Smooth muscle cell (in vitro differentiated cells): ENCODE measurements around the gene SLC44A3. TPM values are rescaled to one million over a fixed set of nuclear protein-coding genes. Genes with fewer than 3 reads are reported as not detected.

Experiments
- DNase-seq: peaks from one replicate; lab custom pipeline; 2025; ENCODE audit not compliant: unreplicated experiment; lab: John Stamatoyannopoulos, UW
- H2AFZ ChIP-seq: fragments of 200-600 bp; sonication (generic); 2 replicates; pipeline ENCODE4 v1.6.0; 2016; ENCODE audit warnings: antibody characterized with exemption, low read depth, mild to moderate bottlenecking
- H3F3A ChIP-seq: fragments of 200-600 bp; sonication (generic); 2 replicates; pipeline ENCODE4 v1.6.0; 2017; ENCODE audit warnings: antibody characterized with exemption, low read depth
- H3K27ac ChIP-seq: fragments of 200-600 bp; sonication (generic); 2 replicates; pipeline ENCODE4 v1.5.1; 2016; ENCODE audit warnings: low read depth, mild to moderate bottlenecking
- H3K27me3 ChIP-seq: fragments of 200-600 bp; sonication (generic); 2 replicates; pipeline ENCODE4 v1.6.1; 2016; ENCODE audit warnings: low read depth, mild to moderate bottlenecking
- H3K36me3 ChIP-seq: fragments of 200-600 bp; sonication (generic); 2 replicates; pipeline ENCODE4 v1.5.1; 2016; ENCODE audit warnings: low read depth
- H3K4me1 ChIP-seq: fragments of 200-600 bp; sonication (generic); 2 replicates; pipeline ENCODE4 v1.5.1; 2016; ENCODE audit warnings: low read depth
- H3K4me2 ChIP-seq: fragments of 200-600 bp; sonication (generic); 2 replicates; pipeline ENCODE4 v1.6.0; 2016; ENCODE audit warnings: mild to moderate bottlenecking
- H3K4me3 ChIP-seq: fragments of 200-600 bp; sonication (generic); 2 replicates; pipeline ENCODE4 v1.5.1; 2016; ENCODE audit warnings: mild to moderate bottlenecking
- H3K79me2 ChIP-seq: fragments of 200-600 bp; sonication (generic); 2 replicates; pipeline ENCODE4 v1.6.0; 2016; ENCODE audit warnings: low read depth, mild to moderate bottlenecking
- H3K9ac ChIP-seq: fragments of 200-600 bp; sonication (generic); 2 replicates; pipeline ENCODE4 v1.6.0; 2016; ENCODE audit warnings: low read depth
- H3K9me3 ChIP-seq: fragments of 200-600 bp; sonication (generic); replicated peaks from 2 replicates; pipeline ENCODE4 v1.5.1; 2016; ENCODE audit warnings: low read depth
- H4K20me1 ChIP-seq: fragments of 200-600 bp; sonication (generic); 2 replicates; pipeline ENCODE4 v1.6.0; 2016; ENCODE audit warnings: low read depth
- WGBS: methylation state at CpG from one replicate; pipeline ENCODE4 v1.1.7; 2016; ENCODE audit warnings: low lambda C conversion rate; 5-methylcytosine and 5-hydroxymethylcytosine counted together
- polyA plus RNA-seq: library from polyadenylated mRNA; unstranded; fragments of >200 nt; fragmentation: Nextera tagmentation; extraction: Ambion mirVana; gene quantifications from 2 replicates; pipeline ENCODE4 v1.2.1, GENCODE V29; 2016
- total RNA-seq: library from RNA; depleted of rRNA; stranded (reverse); fragments of >200 nt; gene quantifications from 2 replicates; pipeline ENCODE4 v1.2.3, GENCODE V29; 2014
- TF ChIP-seq, protein P1 (sequence below): fragments of 200-600 bp; sonication (generic); IDR thresholded peaks from 2 replicates; pipeline ENCODE4 v1.5.1; 2017; ENCODE audit warnings: borderline replicate concordance, mild to moderate bottlenecking, antibody characterized with exemption; ENCODE audit not compliant: insufficient read depth, poor library complexity, severe bottlenecking

Gene SLC44A3
- total and polyA plus RNA-seq, 2 experiments from 2014 or later = 3.2 to 10.0 TPM

DNA sequence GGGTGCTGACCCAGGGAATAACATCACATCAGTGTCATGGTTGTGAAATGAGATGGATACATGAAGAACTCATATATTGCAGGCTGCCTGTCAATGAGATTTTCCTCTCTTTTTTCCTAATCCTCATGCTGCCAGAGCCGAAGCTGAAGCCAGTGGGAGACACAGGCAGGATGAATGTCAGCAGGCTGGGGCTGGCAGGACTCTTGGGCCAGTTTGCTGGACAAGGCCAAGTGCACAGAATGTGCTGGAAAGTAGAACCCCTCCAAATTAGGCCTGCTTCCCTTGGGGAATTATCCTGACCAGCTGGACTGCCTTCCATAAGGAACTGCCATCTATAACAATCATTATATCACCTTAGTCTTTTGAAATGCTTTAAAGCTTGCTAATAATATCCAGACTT lies 31.4 kb downstream of the SLC44A3 start:
- Histone ChIP-seq H3K9me3 (no peaks in the 10 kb centered on the region), H3K36me3 (no peaks in the 10 kb centered on the region), H3K79me2 (no peaks in the 10 kb centered on the region), H3K4me1 (peaks cover 10% of the 10 kb centered on the region), H2AFZ (no peak overlapping the region), H3K4me2 (no peak overlapping the region), H3F3A (peaks cover 7% of the 10 kb centered on the region), H4K20me1 (no peaks in the 10 kb centered on the region), H3K9ac (no peak overlapping the region), H3K4me3 (no peak overlapping the region), H3K27me3 (no peaks in the 10 kb centered on the region), H3K27ac (no peak overlapping the region)
- WGBS = 71% methylated on average over 1 of the region's 1 CpG
- no peak for DNase-seq
- TF ChIP-seq, protein P1, sequence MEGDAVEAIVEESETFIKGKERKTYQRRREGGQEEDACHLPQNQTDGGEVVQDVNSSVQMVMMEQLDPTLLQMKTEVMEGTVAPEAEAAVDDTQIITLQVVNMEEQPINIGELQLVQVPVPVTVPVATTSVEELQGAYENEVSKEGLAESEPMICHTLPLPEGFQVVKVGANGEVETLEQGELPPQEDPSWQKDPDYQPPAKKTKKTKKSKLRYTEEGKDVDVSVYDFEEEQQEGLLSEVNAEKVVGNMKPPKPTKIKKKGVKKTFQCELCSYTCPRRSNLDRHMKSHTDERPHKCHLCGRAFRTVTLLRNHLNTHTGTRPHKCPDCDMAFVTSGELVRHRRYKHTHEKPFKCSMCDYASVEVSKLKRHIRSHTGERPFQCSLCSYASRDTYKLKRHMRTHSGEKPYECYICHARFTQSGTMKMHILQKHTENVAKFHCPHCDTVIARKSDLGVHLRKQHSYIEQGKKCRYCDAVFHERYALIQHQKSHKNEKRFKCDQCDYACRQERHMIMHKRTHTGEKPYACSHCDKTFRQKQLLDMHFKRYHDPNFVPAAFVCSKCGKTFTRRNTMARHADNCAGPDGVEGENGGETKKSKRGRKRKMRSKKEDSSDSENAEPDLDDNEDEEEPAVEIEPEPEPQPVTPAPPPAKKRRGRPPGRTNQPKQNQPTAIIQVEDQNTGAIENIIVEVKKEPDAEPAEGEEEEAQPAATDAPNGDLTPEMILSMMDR = no peak

DNA sequence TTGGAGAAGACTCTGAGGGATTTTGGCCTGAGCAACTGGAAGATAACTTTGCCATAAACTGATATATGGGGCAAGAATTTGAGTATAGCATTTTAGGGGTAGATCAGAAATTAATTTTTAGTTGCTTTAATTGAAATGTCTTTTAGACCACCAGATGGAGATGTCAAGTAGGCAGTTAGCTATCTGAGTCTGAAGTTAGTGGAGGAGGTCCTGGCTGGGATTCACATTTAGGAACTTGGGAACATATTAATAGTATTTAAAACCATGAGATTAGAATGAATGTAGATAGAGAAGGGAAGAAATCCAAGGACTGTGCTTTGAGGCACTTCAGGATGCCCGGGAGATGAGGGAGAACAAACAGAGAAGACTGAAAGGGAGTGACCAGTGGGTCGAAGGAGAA lies 32.6 kb downstream of the SLC44A3 start:
- Histone ChIP-seq H3K9ac (no peak overlapping the region), H4K20me1 (no peaks in the 10 kb centered on the region), H3K79me2 (no peaks in the 10 kb centered on the region), H3K4me3 (no peak overlapping the region), H3K9me3 (no peaks in the 10 kb centered on the region), H3F3A (no peaks in the 10 kb centered on the region), H3K36me3 (no peaks in the 10 kb centered on the region), H3K4me1 (peaks cover 10% of the 10 kb centered on the region), H2AFZ (no peak overlapping the region), H3K4me2 (no peak overlapping the region), H3K27ac (no peak overlapping the region), H3K27me3 (no peaks in the 10 kb centered on the region)
- DNase-seq = no peak
- WGBS = 71% methylated on average over 2 of the region's 2 CpGs
- TF ChIP-seq, protein P1 = no peak

DNA sequence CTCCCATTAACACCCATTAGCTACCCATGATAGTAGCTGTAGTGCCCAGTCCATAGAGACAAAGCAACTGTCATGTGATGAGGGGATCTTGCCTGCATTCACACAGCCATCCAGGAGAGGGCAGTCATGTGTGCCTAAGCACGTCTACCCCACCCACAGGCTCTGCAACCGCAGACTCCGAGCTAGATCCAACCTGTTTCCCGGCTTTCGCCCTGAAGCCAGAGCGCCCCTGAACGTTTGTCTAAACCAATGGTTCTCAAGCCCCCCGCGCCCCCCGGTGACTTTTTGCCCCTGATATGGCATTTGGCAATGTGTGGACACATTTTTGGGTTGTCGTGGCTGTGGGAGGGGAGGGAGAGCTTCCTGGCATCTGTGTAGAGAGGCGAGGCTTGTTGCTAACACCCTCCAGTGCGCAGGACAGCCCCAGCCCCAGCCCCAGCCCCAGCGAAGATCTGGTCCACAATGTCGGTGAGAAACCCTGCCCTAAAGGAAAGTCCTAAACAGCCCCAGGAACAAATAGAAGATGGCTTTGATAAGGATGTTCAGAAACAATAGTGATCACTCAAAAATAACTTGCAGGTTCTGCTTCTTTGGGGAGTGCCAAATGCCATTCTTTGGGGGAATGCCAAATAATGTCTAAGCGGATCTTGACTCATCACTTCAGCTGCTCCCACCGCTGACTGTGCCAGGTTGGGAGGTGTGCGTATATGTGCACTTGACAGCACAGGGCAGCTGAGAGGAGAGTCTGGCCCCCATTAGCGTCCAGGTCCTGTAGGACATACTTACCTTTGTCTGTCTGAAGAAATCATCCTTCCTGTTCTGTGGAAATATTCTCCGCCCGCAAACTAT lies 34.5 kb downstream of the SLC44A3 start:
- Histone ChIP-seq H3K4me2 (peak overlapping the region; percentile 84), H3K9ac (no peak overlapping the region), H3K36me3 (no peaks in the 10 kb centered on the region), H4K20me1 (no peaks in the 10 kb centered on the region), H2AFZ (no peak overlapping the region), H3K4me1 (peaks cover 10% of the 10 kb centered on the region), H3K27ac (peak overlapping the region; percentile 31), H3K27me3 (no peaks in the 10 kb centered on the region), H3K79me2 (no peaks in the 10 kb centered on the region), H3K9me3 (no peaks in the 10 kb centered on the region), H3K4me3 (peak overlapping the region; percentile 49), H3F3A (no peaks in the 10 kb centered on the region)
- TF ChIP-seq, protein P1 = peak; percentile 88
- peak; percentile 34 for DNase-seq
- WGBS = 24% methylated on average over 21 of the region's 21 CpGs

DNA sequence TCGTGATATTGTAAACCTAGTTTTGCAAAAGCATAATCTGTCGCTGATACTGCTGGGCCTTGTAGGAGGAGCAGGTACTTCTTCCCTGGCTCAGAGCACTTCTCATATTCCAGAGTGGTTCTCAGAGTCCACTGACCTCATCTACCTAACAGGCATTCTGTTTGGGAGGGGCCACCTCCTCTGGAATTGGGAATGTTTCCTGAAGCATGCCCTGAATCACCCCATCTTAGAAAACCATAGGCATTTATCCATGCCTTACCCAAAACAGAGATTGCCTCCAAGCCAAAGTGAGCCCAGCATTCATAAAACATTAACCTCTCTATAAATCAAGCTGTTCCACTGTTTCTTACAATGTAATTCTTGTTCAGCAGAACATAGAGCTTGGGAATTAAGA lies 35.1 kb downstream of the SLC44A3 start:
- Histone ChIP-seq H3K4me1 (peaks cover 10% of the 10 kb centered on the region), H3K4me3 (no peak overlapping the region), H3K4me2 (peak overlapping the region; percentile 84), H3F3A (no peaks in the 10 kb centered on the region), H4K20me1 (no peaks in the 10 kb centered on the region), H3K9ac (no peak overlapping the region), H3K27me3 (no peaks in the 10 kb centered on the region), H3K27ac (peak overlapping the region; percentile 31), H3K9me3 (no peaks in the 10 kb centered on the region), H3K36me3 (no peaks in the 10 kb centered on the region), H2AFZ (no peak overlapping the region), H3K79me2 (no peaks in the 10 kb centered on the region)
- WGBS = 84% methylated on average over 2 of the region's 2 CpGs
- no peak for DNase-seq
- TF ChIP-seq, protein P1 = no peak
